GM10248 (cell line): Measurements from ENCODE around the gene CCDC180.
A peak's percentile ranks its signal among the peaks of the same experiment; 100 is the strongest.

Source experiments
- CTCF ChIA-PET: fragments of 300-600 bp; sonication (Branson Sonifier 250); formaldehyde crosslinking; extraction: SDS; loops from one replicate; lab custom pipeline; 2021; ENCODE audit warnings: antibody characterized with exemption; lab: Yijun Ruan, JAX
- POLR2A ChIA-PET: fragments of 350-650 bp; sonication (Branson Sonifier 250); formaldehyde crosslinking; extraction: SDS; loops from one replicate; lab custom pipeline; 2020; ENCODE audit warnings: antibody characterized with exemption; lab: Yijun Ruan, JAX
- DNase-seq: peaks from one replicate; pipeline ENCODE4 v3.0.0; 2012; ENCODE audit errors: extremely low spot score
- TF ChIP-seq, protein P1 (sequence below): IDR thresholded peaks from 2 replicates; pipeline ENCODE4 v1.5.1; 2012; ENCODE audit warnings: mild to moderate bottlenecking, low read depth; ENCODE audit errors: extremely low read depth, missing control alignments, control extremely low read depth

The CCDC180 gene

DNA sequence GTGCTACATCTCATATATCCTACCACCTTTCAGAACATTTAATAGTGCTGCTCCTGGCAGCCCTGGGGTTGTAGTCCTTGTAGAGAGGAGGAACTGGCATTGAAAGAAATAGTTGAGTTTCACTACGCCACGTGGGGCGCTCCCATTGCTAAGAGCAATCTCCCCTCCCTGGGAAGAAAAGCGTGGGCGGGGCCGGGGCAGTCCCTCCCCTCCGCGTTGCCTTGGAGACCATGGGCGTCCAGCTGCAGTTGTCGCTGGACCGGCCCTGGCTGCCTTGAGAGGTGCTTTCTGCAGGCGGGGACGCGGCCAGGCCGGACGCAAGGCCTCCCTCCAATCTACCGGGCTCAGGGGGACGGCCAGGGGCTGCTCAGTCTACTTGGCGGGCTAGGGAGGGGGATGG lies 368 bp upstream of the CCDC180 start:
- peak; percentile 42 for DNase-seq
- TF ChIP-seq, protein P1, sequence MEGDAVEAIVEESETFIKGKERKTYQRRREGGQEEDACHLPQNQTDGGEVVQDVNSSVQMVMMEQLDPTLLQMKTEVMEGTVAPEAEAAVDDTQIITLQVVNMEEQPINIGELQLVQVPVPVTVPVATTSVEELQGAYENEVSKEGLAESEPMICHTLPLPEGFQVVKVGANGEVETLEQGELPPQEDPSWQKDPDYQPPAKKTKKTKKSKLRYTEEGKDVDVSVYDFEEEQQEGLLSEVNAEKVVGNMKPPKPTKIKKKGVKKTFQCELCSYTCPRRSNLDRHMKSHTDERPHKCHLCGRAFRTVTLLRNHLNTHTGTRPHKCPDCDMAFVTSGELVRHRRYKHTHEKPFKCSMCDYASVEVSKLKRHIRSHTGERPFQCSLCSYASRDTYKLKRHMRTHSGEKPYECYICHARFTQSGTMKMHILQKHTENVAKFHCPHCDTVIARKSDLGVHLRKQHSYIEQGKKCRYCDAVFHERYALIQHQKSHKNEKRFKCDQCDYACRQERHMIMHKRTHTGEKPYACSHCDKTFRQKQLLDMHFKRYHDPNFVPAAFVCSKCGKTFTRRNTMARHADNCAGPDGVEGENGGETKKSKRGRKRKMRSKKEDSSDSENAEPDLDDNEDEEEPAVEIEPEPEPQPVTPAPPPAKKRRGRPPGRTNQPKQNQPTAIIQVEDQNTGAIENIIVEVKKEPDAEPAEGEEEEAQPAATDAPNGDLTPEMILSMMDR: no peak
- ChIA-PET POLR2A (no interaction called here), CTCF (interaction anchor here (0.9 kb wide), 1 partner anchor 451 kb away, joined by 3 read pairs; no protein-coding TSS in a partner anchor)

DNA sequence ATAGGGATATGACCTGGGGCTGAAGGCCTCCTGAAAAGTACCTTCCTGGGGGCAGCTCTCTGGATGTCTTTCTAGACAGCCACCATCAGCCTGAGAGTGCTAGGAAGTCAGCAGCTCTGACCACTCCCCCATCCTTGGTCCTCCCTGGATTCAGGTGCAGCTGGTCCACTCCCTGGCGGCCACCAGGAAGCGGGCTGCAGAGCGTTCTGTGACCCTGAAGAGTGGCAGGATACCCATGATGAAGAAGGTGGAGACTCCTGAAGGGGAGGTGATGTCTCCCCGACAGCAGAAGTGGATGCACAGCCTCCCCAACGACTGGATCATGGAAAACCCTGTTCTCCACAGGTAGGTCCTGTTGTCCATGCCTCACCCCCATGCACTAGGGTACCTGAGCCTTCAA lies 1.8 kb downstream of the CCDC180 start:
- POLR2A ChIA-PET: no interaction called here
- CTCF ChIA-PET: no interaction called here
- TF ChIP-seq, protein P1: no peak
- DNase-seq: no peak

DNA sequence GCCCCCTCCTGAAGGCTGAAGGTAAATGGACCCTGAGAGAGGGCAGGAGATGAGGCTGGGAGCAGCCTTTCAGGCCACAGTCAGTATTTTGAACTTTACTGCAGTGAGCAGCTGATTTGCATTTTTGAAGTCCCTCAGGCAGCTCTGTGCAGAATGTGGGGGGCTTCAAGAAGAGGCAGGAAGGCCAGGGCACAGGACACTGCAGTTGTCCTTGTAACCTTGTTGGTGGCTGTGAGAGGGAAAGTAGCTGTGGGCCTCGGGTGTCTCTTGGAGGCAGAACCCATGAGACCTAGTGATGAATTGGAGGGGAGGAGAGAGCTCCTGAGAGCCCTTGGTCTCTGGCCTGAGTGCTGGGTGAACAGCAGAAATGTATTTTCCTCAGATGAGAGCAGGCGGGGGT lies 2.6 kb downstream of the CCDC180 start:
- POLR2A ChIA-PET: no interaction called here
- DNase-seq: no peak
- TF ChIP-seq, protein P1: no peak
- CTCF ChIA-PET: interaction anchor here (0.9 to 1.3 kb wide), 2 partner anchors 10 to 454 kb away, joined by 3 to 5 read pairs; no protein-coding TSS in a partner anchor

DNA sequence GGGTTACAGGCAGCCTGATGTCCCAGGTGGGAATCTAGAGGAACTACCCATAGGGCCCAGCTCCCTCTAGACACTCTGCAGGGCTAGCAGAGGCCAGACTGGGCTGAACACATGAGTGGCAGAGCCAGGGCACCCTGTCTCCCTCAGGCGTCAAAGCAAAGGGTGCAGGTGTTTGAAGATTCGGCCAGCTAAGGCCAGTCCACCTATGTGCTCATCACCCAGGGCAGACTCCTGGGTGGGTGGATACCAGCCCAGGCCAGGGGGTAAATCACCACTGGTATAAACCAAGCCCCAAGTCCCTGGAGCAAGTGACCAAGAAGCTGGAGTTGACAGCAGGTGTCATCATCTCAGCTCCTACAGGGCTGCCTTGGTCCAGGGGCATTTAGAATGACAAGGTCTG lies 3.4 kb downstream of the CCDC180 start:
- ChIA-PET CTCF (interaction anchor here (1.3 kb wide), 1 partner anchor 11 kb away, joined by 5 read pairs; no protein-coding TSS in a partner anchor), POLR2A (no interaction called here)
- TF ChIP-seq, protein P1: no peak
- DNase-seq: no peak

DNA sequence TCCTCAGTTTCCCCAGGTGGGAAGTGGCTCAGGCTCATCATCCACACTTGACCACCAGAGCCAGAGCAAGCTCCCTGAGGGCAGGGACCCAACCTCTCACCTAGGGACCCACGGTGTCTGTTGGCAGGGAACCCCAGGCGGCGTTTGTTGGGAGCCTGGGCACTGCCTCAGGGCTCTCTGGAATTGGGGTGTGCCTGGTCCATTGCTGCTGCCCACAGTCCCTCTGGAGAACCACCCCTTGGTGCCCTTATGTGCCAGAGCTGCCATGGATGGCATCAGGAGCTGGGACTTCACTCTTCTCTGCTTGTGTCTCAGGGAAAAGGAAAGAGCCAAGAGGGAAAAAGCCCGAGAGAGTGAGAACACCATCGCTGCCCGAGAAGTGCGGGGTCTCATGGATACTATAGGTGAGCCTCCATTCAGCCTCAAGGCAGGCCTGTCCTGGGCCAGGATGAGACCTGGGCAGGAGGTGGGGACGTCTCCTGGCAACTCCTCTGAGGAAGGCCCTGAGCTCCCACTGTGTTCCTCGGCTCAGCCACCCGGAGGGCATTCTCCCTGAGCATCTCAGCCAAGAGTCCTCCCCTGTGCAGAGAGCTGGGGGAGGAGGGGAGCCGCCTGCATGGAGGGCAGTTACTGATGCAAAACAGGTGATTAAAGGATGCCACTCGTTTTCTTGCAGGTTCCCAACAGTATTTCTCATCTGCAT lies 4.5 kb downstream of the CCDC180 start:
- TF ChIP-seq, protein P1: no peak
- POLR2A ChIA-PET: no interaction called here
- CTCF ChIA-PET: interaction anchor here (0.9 kb wide), 1 partner anchor 75 kb away, joined by 3 read pairs; no protein-coding TSS in a partner anchor
- no peak for DNase-seq

DNA sequence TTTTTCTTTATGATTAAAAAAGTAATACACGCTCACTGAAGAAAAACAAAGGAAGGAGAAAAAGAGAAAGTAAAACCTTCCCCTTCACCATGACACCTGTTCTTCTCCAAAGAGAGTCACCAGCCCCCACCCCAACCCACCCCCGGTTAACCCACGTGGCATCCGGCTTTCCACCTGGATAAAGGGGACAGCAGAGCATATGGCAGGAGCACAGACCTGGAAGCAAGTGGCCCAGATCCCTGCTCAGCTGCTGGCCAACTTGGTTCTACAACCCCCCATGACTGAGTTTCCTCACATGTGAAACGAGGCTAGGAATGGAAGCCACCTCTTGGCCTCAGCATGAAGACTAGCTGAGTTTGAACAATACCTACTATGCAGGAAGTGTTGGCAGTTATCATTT lies 5.1 kb downstream of the CCDC180 start:
- CTCF ChIA-PET: interaction anchor here (1.2 kb wide), 1 partner anchor 10 kb away, joined by 3 read pairs; no protein-coding TSS in a partner anchor
- POLR2A ChIA-PET: no interaction called here
- DNase-seq: no peak
- TF ChIP-seq, protein P1: no peak
